H9 (cell line): ENCODE measurements around the gene ACOT7. TPM values are rescaled to one million over a fixed set of nuclear protein-coding genes. Genes with fewer than 3 reads are reported as not detected.

Experiments used
- DNase-seq: peaks from one replicate; pipeline ENCODE4 v3.0.0-alpha.2; 2017
- H2AFZ ChIP-seq: one replicate; pipeline ENCODE4 v1.6.1; 2013; ENCODE audit warnings: mild to moderate bottlenecking, low read length, control low read depth, moderate library complexity
- H2AK5ac ChIP-seq: 2 replicates; pipeline ENCODE4 v1.6.1; 2013; ENCODE audit warnings: low read length, control low read depth, mixed read lengths; ENCODE audit not compliant: insufficient read length
- H2BK120ac ChIP-seq: one replicate; pipeline ENCODE4 v1.6.1; 2013; ENCODE audit warnings: low read depth, mild to moderate bottlenecking, low read length, control low read depth, inconsistent platforms; ENCODE audit not compliant: poor library complexity, severe bottlenecking
- H2BK12ac ChIP-seq: 2 replicates; pipeline ENCODE4 v1.6.1; 2013; ENCODE audit warnings: low read length, control low read depth, mixed read lengths, low read depth; ENCODE audit not compliant: insufficient read length
- H2BK15ac ChIP-seq: 2 replicates; pipeline ENCODE4 v1.6.1; 2013; ENCODE audit warnings: low read depth, low read length, control low read depth
- H2BK20ac ChIP-seq: one replicate; pipeline ENCODE4 v1.6.1; 2013; ENCODE audit warnings: low read depth, mild to moderate bottlenecking, low read length, control low read depth, inconsistent platforms; ENCODE audit not compliant: poor library complexity, severe bottlenecking
- H2BK5ac ChIP-seq: 2 replicates; pipeline ENCODE4 v1.6.1; 2013; ENCODE audit warnings: low read length, control low read depth, mixed read lengths; ENCODE audit not compliant: insufficient read length
- H3K14ac ChIP-seq: 2 replicates; pipeline ENCODE4 v1.6.1; 2013; ENCODE audit warnings: low read length, control low read depth; ENCODE audit not compliant: insufficient read depth
- H3K18ac ChIP-seq: 2 replicates; pipeline ENCODE4 v1.6.1; 2013; ENCODE audit warnings: low read depth, mild to moderate bottlenecking, mixed read lengths, low read length, control low read depth; ENCODE audit not compliant: insufficient read length
- H3K23ac ChIP-seq: 2 replicates; pipeline ENCODE4 v1.6.1; 2013; ENCODE audit warnings: low read length, control low read depth, mixed read lengths, low read depth; ENCODE audit not compliant: insufficient read length
- H3K23me2 ChIP-seq: 2 replicates; pipeline ENCODE4 v1.6.1; 2013; ENCODE audit warnings: low read depth, mild to moderate bottlenecking, mixed read lengths, low read length, control low read depth; ENCODE audit not compliant: insufficient read length, poor library complexity, severe bottlenecking
- H3K27ac ChIP-seq: 2 replicates; pipeline ENCODE4 v1.5.1; 2013; ENCODE audit warnings: low read length, control low read depth, mixed read lengths, low read depth; ENCODE audit not compliant: insufficient read length
- H3K27me3 ChIP-seq: 2 replicates; pipeline ENCODE4 v1.6.1; 2013; ENCODE audit warnings: low read length, control low read depth, inconsistent platforms; ENCODE audit not compliant: insufficient read depth
- H3K4ac ChIP-seq: 2 replicates; pipeline ENCODE4 v1.6.1; 2013; ENCODE audit warnings: low read depth, mild to moderate bottlenecking, control low read depth, inconsistent platforms, low read length, moderate library complexity
- H3K4me1 ChIP-seq: 2 replicates; pipeline ENCODE4 v1.6.1; 2013; ENCODE audit warnings: low read length, control low read depth, inconsistent platforms; ENCODE audit not compliant: insufficient read depth
- H3K4me2 ChIP-seq: 2 replicates; pipeline ENCODE4 v1.6.1; 2013; ENCODE audit warnings: low read length, control low read depth, mixed read lengths; ENCODE audit not compliant: insufficient read length, insufficient read depth
- H3K56ac ChIP-seq: 2 replicates; pipeline ENCODE4 v1.6.1; 2013; ENCODE audit warnings: low read depth, mild to moderate bottlenecking, mixed read lengths, low read length, control low read depth; ENCODE audit not compliant: insufficient read length
- H3K79me1 ChIP-seq: 2 replicates; pipeline ENCODE4 v1.6.1; 2013; ENCODE audit warnings: low read depth, mild to moderate bottlenecking, moderate library complexity, low read length, control low read depth, inconsistent platforms; ENCODE audit not compliant: insufficient read depth, poor library complexity, severe bottlenecking
- H3K79me2 ChIP-seq: 2 replicates; pipeline ENCODE4 v1.6.1; 2013; ENCODE audit warnings: low read length, control low read depth, inconsistent platforms; ENCODE audit not compliant: insufficient read depth
- H3K9ac ChIP-seq: 2 replicates; pipeline ENCODE4 v1.6.1; 2013; ENCODE audit warnings: low read length, control low read depth, mixed read lengths; ENCODE audit not compliant: insufficient read length; ENCODE audit errors: extremely low read depth
- H3K9me3 ChIP-seq: one replicate; pipeline ENCODE4 v1.6.1; 2013; ENCODE audit warnings: low read depth, low read length, inconsistent platforms; ENCODE audit not compliant: control insufficient read depth
- H3T11ph ChIP-seq: one replicate; pipeline ENCODE4 v1.6.1; 2013; ENCODE audit warnings: mild to moderate bottlenecking, low read length, control low read depth, inconsistent platforms
- H4K20me1 ChIP-seq: one replicate; pipeline ENCODE4 v1.6.1; 2013; ENCODE audit not compliant: control insufficient read depth, insufficient read length, insufficient read depth
- H4K5ac ChIP-seq: 2 replicates; pipeline ENCODE4 v1.6.1; 2013; ENCODE audit warnings: low read depth, mild to moderate bottlenecking, mixed read lengths, low read length, control low read depth; ENCODE audit not compliant: insufficient read length
- H4K8ac ChIP-seq: replicated peaks from 2 replicates; pipeline ENCODE4 v1.6.1; 2013; ENCODE audit warnings: low read length, control low read depth, mixed read lengths, low read depth; ENCODE audit not compliant: insufficient read length
- H4K91ac ChIP-seq: 2 replicates; pipeline ENCODE4 v1.6.1; 2013; ENCODE audit warnings: low read depth, mild to moderate bottlenecking, moderate library complexity, mixed read lengths, low read length, control low read depth; ENCODE audit not compliant: insufficient read length
- H3K27ac Mint-ChIP-seq, 3 experiments: 2 replicates in 2 of 3; 3 replicates in 1 of 3; pipeline ENCODE4 v1.8.0; 2020 to 2021; ENCODE audit warnings: mixed read lengths in 3 of 3, mild to moderate bottlenecking in 1 of 3, moderate library complexity in 1 of 3
- H3K27me3 Mint-ChIP-seq: 2 replicates; pipeline ENCODE4 v1.8.0; 2021; ENCODE audit warnings: low read depth, mild to moderate bottlenecking, moderate library complexity, mixed read lengths
- H3K36me3 Mint-ChIP-seq, 3 experiments: 2 replicates in 2 of 3; 3 replicates in 1 of 3; pipeline ENCODE4 v1.8.0; 2020 to 2021; ENCODE audit warnings: low read depth in 3 of 3, mixed read lengths in 3 of 3; ENCODE audit not compliant: insufficient read depth in 1 of 3
- H3K4me1 Mint-ChIP-seq, 2 experiments: 2 replicates each; pipeline ENCODE4 v1.8.0; 2020; ENCODE audit warnings: mixed read lengths in 2 of 2
- H3K4me3 Mint-ChIP-seq, 2 experiments: 2 replicates in 1 of 2; 3 replicates in 1 of 2; pipeline ENCODE4 v1.8.0; 2020 to 2021; ENCODE audit warnings: mild to moderate bottlenecking in 2 of 2, mixed read lengths in 2 of 2, moderate library complexity in 1 of 2
- H3K9me3 Mint-ChIP-seq, 2 experiments: 2 replicates in 1 of 2; 3 replicates in 1 of 2; pipeline ENCODE4 v1.8.0; 2020; ENCODE audit warnings: mild to moderate bottlenecking in 2 of 2, mixed read lengths in 2 of 2, moderate library complexity in 1 of 2
- CTCF ChIP-seq: fragments of 200-600 bp; sonication (generic); conservative IDR thresholded peaks from 3 replicates; pipeline ENCODE4 v1.8.0; 2021; ENCODE audit warnings: antibody characterized with exemption, mild to moderate bottlenecking
- WGBS: extraction: QIAGEN DNeasy Blood & Tissue Kit; methylation state at CpG from one replicate; pipeline ENCODE4 v1.1.7; 2013; ENCODE audit warnings: missing lambda C conversion rate, low lambda C conversion rate, mixed read lengths; ENCODE audit not compliant: insufficient read length; ENCODE audit errors: extremely low coverage; 5-methylcytosine and 5-hydroxymethylcytosine counted together
- total RNA-seq: library from RNA; stranded (reverse); gene quantifications from 2 replicates; pipeline ENCODE4 v1.2.1, GENCODE V29; 2021

The ACOT7 gene
- total RNA-seq, 1 experiment from 2014 or later: 87.4 TPM

DNA sequence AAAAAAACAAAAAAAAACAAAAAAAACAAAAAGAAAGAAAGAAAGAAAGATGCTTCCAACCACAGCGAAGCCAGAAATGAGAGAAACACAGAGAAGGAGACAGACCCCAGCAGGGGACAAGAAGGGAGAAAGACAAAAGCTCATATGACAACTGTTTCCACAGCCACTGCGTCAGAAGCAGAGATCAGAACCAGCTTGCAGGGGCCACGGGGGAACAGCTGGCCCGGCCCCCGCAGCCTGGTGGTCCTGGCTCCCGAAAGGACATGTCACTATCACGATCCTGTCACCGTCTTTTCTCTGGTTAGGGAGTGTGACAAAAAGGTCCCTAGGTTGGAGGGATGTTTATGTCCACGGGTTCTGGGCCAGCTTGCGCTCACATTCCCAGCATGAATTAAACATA is 60.7 kb downstream of the ACOT7 start:
- Histone ChIP-seq H3K27me3 (no peaks in the 10 kb centered on the region), H3K18ac (no peak overlapping the region), H2BK5ac (no peak overlapping the region), H2BK12ac (no peak overlapping the region), H3K9me3 (no peaks in the 10 kb centered on the region), H3K14ac (no peak overlapping the region), H3K4me1 (no peaks in the 10 kb centered on the region), H4K8ac (no peak overlapping the region), H3T11ph (no peak overlapping the region), H3K79me2 (no peaks in the 10 kb centered on the region; the same call in 1 of the 2 replicates), H4K91ac (no peak overlapping the region), H3K27ac (no peak overlapping the region), H3K79me1 (no peaks in the 10 kb centered on the region), H2BK15ac (no peak overlapping the region), H3K23me2 (no peaks in the 10 kb centered on the region), H2AFZ (no peak overlapping the region), H2BK20ac (no peak overlapping the region), H2BK120ac (no peak overlapping the region), H4K20me1 (no peaks in the 10 kb centered on the region), H3K4ac (no peak overlapping the region), H3K4me2 (no peak overlapping the region), H2AK5ac (no peak overlapping the region), H4K5ac (no peak overlapping the region), H3K56ac (no peak overlapping the region), H3K23ac (no peak overlapping the region), H3K9ac (no peak overlapping the region)
- H3K4me3 Mint-ChIP-seq: no peak overlapping the region
- H3K4me1 Mint-ChIP-seq: peaks cover 8 to 19% of the 10 kb centered on the region in 2 experiments
- no peaks in the 10 kb centered on the region for H3K9me3 Mint-ChIP-seq
- peaks cover 12 to 29% (median 19%) of the 10 kb centered on the region in 3 experiments; a peak in 6 of 7 replicates for H3K36me3 Mint-ChIP-seq
- no peak for DNase-seq
- no peak overlapping the region for H3K27ac Mint-ChIP-seq
- no peak for TF ChIP-seq CTCF
- H3K27me3 Mint-ChIP-seq: no peaks in the 10 kb centered on the region; the same call in 1 of the 2 replicates
- no CpG with 5 or more reads among the region's 10 CpGs for WGBS
